ENCODE measurements around the gene BAZ2A.

Gene BAZ2A

DNA sequence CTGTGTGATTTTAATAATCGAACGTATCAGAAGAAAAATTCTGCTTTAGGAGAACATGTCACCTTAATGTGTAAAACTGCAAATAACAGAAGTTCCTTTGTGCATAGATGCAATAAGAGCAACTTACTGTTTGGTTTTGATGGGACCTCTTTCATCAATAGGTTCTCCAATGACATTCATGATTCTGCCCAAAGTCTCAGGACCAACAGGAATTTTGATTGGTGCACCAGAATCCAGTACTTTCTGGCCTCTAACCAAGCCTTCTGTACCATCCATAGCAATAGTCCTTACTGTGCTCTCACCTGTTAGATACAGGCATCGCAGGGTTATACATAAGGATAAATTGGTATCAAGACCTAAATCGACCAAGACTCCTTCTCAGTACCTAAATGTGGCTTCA is 14.5 kb upstream of the BAZ2A start:
- Histone ChIP-seq H3K79me2 (peaks cover 34% of the 10 kb centered on the region), H3K36me3 (ENCODE audit: control insufficient read depth, insufficient read depth, low read length) (peaks cover 4% of the 10 kb centered on the region), H3K9ac (no peak overlapping the region), H2AFZ (no peak overlapping the region), H3K4me2 (ENCODE audit: low read length) (peak overlapping the region; percentile 89), H3K27me3 (ENCODE audit: control insufficient read depth, insufficient read depth, low read length) (no peaks in the 10 kb centered on the region), H3K4me3 (ENCODE audit: low read depth, low read length) (peak overlapping the region; percentile 100), H3K4me1 (peaks cover 17% of the 10 kb centered on the region), H3K27ac (peak overlapping the region; percentile 98), H3K9me3 (ENCODE audit: control insufficient read depth, low read length) (no peaks in the 10 kb centered on the region)
- TF ChIP-seq, protein P1, sequence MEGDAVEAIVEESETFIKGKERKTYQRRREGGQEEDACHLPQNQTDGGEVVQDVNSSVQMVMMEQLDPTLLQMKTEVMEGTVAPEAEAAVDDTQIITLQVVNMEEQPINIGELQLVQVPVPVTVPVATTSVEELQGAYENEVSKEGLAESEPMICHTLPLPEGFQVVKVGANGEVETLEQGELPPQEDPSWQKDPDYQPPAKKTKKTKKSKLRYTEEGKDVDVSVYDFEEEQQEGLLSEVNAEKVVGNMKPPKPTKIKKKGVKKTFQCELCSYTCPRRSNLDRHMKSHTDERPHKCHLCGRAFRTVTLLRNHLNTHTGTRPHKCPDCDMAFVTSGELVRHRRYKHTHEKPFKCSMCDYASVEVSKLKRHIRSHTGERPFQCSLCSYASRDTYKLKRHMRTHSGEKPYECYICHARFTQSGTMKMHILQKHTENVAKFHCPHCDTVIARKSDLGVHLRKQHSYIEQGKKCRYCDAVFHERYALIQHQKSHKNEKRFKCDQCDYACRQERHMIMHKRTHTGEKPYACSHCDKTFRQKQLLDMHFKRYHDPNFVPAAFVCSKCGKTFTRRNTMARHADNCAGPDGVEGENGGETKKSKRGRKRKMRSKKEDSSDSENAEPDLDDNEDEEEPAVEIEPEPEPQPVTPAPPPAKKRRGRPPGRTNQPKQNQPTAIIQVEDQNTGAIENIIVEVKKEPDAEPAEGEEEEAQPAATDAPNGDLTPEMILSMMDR (IDR thresholded peaks at IDR 0.05) = no peak

- H3K4me3 ChIP-seq (ENCODE audit: low read depth, low read length) = no peak overlapping the region
- no peak overlapping the region for H3K27ac ChIP-seq
- no peaks in the 10 kb centered on the region for H3K27me3 ChIP-seq (ENCODE audit: control insufficient read depth, insufficient read depth, low read length)
- H3K4me2 ChIP-seq (ENCODE audit: low read length) = no peak overlapping the region
- H3K9ac ChIP-seq = no peak overlapping the region
- no peaks in the 10 kb centered on the region for H3K9me3 ChIP-seq (ENCODE audit: control insufficient read depth, low read length)
- H3K4me1 ChIP-seq = peaks cover 22% of the 10 kb centered on the region
- peaks cover 34% of the 10 kb centered on the region for H3K79me2 ChIP-seq
- no peak overlapping the region for H2AFZ ChIP-seq
- TF ChIP-seq, protein P1 (IDR thresholded peaks at IDR 0.05) = no peak
- H3K36me3 ChIP-seq (ENCODE audit: control insufficient read depth, insufficient read depth, low read length) = peaks cover 14% of the 10 kb centered on the region
These were observed 11.1 kb upstream of the BAZ2A start for GRCh38 chr12:56641219-56641618.

DNA sequence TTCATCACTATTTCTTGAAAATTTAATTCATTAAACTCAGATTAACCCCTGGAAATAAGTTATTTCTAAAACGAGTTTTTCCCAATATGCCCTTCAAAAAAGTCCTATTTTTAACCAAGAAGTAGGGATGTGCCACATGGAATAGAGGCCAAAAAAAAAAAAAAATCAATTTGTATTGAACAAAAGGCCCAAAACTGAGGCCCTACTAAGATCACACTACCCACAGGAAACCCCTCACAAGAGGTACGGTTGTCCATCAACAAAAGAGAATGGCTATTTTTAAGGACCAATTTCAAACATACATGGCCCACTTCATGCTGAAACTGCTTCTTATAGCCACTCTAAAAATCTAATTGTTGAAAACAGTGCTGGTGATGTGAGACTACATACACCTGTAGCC is 7.5 kb upstream of the BAZ2A start:
- Histone ChIP-seq H3K4me2 (ENCODE audit: low read length) (peak overlapping the region; percentile 47), H3K4me1 (peaks cover 31% of the 10 kb centered on the region), H3K36me3 (ENCODE audit: control insufficient read depth, insufficient read depth, low read length) (peaks cover 9% of the 10 kb centered on the region), H3K9me3 (ENCODE audit: control insufficient read depth, low read length) (no peaks in the 10 kb centered on the region), H3K27me3 (ENCODE audit: control insufficient read depth, insufficient read depth, low read length) (no peaks in the 10 kb centered on the region), H2AFZ (no peak overlapping the region), H3K9ac (no peak overlapping the region), H3K4me3 (ENCODE audit: low read depth, low read length) (peak overlapping the region; percentile 23), H3K27ac (peak overlapping the region; percentile 93), H3K79me2 (peaks cover 15% of the 10 kb centered on the region)
- TF ChIP-seq, protein P1 (IDR thresholded peaks at IDR 0.05) = no peak

DNA sequence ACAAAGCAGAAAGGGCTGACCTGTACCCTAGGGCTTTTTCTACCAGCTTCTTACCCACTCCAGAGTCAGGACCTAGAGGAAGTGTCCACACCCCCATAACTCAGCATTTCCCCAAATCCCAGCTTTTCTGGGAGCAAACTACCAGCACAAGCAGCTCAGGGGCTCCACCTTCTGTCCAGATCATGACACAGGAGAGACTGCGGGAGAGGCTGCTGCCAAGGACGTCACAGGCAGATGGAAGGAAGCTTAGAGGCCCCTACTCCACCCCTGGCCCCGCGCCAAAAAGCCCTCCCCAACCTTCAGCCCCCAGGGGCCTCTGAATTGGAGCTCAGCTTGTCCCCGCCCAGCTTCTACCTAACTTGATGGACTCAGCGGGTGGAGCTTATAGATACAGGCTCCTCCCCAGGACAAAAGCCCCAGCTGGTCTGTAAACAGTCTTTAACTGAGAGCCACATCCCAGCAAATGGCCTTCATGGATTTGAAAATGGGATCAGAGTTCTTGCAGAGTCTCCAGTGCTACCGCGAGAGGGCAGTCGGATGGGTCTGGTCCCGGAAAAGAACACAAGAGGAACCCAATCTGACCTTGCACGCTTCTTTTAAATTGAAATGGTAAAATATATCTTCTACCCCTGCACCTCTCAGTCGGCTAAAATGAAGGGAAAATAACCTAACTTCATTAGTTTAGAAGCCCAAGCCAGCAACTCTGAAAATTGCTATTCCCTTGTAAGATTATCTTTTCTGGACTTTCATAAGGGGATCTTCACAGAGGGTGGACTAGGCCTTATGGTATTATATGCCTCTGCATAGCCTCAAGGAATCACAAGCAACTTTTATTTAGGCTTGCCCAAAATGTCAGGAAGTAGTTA is 6.8 kb upstream of the BAZ2A start:
- H3K4me1 ChIP-seq = peaks cover 34% of the 10 kb centered on the region

More for the DNA sequence above, 6.8 kb upstream of the BAZ2A start:
- no peaks in the 10 kb centered on the region for H3K9me3 ChIP-seq (ENCODE audit: control insufficient read depth, low read length)
- peak overlapping the region; percentile 93 for H3K27ac ChIP-seq
- peaks cover 9% of the 10 kb centered on the region for H3K36me3 ChIP-seq (ENCODE audit: control insufficient read depth, insufficient read depth, low read length)
- H2AFZ ChIP-seq = peak overlapping the region; percentile 82
- H3K4me2 ChIP-seq (ENCODE audit: low read length) = peak overlapping the region; percentile 76
- H3K4me3 ChIP-seq (ENCODE audit: low read depth, low read length) = peak overlapping the region; percentile 66
- peaks cover 10% of the 10 kb centered on the region for H3K79me2 ChIP-seq
- TF ChIP-seq, protein P1 (IDR thresholded peaks at IDR 0.05) = peak; percentile 77
- H3K27me3 ChIP-seq (ENCODE audit: control insufficient read depth, insufficient read depth, low read length) = no peaks in the 10 kb centered on the region
- no peak overlapping the region for H3K9ac ChIP-seq
